Stimulated activated CD8-positive, alpha-beta memory T cell treated with anti-CD3 and anti-CD28 coated beads, Interleukin-4, amount 100 ng/mL, for 4 hours (primary cell): Measurements from ENCODE around the gene UACA.
"Not testable (repeated sequence)": the region's sequence is repeated elsewhere in the genome, so short reads cannot be mapped to it uniquely, and the experiment has no call there.

ENCODE experiments used
- DNase-seq, 2 donors: peaks; one replicate each; pipeline ENCODE4 v3.0.0-alpha.2; 2020; ENCODE audit warnings: low read depth in 2 of 2, low spot score in 1 of 2

Gene UACA

GRCh38 chr15:70627734-70628548 lies 135.4 kb downstream of the UACA start:
- DNase-seq = no peak

- no peak for DNase-seq
Observed at GRCh38 chr15:70627322-70627721, 136.0 kb downstream of the UACA start.

- DNase-seq = no peak
Observed at GRCh38 chr15:70625438-70625837, 137.9 kb downstream of the UACA start.

- no peak for DNase-seq
Observed at GRCh38 chr15:70625011-70625410, 138.3 kb downstream of the UACA start.

- no peak for DNase-seq
Observed at GRCh38 chr15:70618929-70619328, 144.4 kb downstream of the UACA start.

- DNase-seq = no peak
Observed at GRCh38 chr15:70617911-70618287, 145.5 kb downstream of the UACA start.

- DNase-seq = no peak
Observed at GRCh38 chr15:70617076-70617910, 146.1 kb downstream of the UACA start.

GRCh38 chr15:70616311-70616756 lies 147.0 kb downstream of the UACA start:
- not testable (repeated sequence) for DNase-seq

- DNase-seq = no peak
Observed at GRCh38 chr15:70615435-70616310, 147.7 kb downstream of the UACA start.

- no peak for DNase-seq
Observed at GRCh38 chr15:70614221-70614620, 149.1 kb downstream of the UACA start.

- DNase-seq = no peak
Observed at GRCh38 chr15:70613271-70613670, 150.1 kb downstream of the UACA start.

- no peak for DNase-seq
Observed at GRCh38 chr15:70611286-70611685, 152.1 kb downstream of the UACA start.

GRCh38 chr15:70610541-70610940 lies 152.8 kb downstream of the UACA start:
- no peak for DNase-seq

GRCh38 chr15:70609889-70610288 lies 153.5 kb downstream of the UACA start:
- DNase-seq = no peak

GRCh38 chr15:70608144-70608543 lies 155.2 kb downstream of the UACA start:
- no peak for DNase-seq

- no peak for DNase-seq
Observed at GRCh38 chr15:70605606-70606410, 157.6 kb downstream of the UACA start.

GRCh38 chr15:70604666-70605315 lies 158.6 kb downstream of the UACA start:
- DNase-seq = no peak
